NCI-H2107 (cell line): ENCODE results near the gene PLVAP.
A peak's percentile ranks its signal among the peaks of the same experiment; 100 is the strongest.

ENCODE experiments used
- DNase-seq: peaks from one replicate; lab custom pipeline; 2025; lab: John Stamatoyannopoulos, UW

The PLVAP gene

DNA sequence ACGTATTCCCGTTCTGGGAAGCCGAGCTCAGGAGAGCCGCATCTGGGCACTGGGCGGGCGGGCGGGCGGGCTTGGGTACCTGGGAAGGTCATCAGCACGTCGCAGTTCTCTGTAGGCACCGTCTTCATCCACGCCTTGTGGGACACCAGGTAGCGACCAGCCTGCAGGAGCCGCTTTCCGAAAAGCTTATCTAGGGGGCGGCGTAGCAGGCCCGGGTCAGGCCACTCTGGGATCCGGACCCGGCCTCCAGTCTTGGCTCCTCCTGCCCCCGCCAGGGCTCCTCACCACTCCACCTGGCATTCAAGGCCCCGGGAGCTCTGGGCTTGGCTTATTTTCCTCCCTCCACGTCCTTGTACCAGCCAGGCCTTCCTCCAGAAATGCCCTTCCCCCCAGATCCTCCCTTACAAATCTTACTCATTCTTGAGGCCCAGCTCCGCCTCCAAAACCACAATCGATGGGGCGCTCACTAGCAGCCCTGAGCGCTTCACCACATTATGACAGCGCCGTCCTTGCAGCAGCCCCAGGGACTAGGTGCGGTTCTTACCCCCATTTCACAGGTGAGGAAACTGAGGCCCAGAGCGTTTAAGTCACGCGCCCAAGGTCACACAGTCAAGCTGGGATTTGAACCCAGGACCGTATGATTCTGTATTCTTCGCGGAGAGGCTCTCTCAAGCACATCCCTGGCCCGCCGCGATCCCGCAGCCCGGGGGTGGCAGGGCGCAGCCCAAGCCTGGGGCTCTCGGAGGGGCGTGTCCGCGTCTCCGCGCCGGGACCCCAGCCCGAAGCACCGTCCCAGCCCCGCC is 43.3 kb downstream of the PLVAP start:
- peak; percentile 37 for DNase-seq

DNA sequence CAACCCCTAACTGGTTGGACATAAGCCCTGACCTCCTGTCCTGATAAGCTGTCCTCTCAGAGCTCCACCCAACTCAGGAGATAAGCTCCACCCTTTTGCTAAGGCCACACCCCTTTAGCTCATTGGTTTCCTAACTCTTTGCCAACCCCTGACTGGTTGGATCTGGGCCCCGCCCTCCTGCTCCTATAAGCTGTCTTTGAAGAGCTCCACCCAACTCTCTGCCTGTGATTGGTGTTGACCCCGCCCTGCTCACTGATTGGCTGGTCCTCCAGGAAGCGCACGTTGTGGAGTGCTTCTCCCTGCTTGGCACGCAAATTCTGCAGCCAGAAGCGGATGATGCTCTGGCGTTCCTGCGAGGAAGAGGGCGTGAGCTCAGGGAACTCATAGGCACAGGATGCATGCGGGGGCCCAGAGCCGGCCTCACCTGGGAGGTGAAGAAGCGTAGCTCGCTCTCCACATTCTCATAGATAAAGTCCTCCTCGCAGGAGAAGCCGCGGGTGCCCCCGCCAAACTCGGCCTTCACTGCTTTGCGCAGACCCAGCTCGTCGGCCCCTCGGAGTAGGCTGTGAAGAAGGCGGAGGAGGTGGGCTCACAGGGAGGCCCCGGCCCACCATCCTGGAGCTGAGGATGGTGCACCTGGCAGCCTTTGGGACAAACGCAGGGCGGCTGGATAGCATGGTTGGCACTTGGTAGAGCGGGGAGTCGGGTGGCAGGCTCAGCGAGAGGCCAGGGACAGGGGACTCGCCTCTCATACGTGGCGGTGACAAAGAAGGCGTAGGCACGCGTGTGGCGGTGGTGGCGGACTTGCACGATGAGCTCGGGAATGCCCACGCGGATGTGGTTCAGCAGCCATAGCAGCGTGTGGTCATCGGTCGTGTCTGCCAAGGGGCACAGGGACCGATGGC is 44.2 kb downstream of the PLVAP start:
- no peak for DNase-seq

DNA sequence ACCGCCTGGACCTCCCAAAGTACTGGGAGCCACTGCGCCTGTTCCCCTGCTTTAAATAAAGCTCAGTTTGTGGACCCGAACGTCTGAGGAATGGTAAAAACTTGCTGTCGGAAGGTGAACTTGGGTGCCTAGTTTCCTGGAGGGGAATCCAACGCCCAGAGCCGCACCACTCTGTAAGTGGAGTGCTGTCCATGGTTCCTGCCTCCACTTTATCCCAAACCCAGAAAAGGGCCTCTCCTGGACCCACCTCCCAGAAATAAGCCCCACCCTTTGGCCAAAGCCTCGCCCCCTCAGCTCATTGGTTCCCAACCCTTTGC is 44.8 kb downstream of the PLVAP start:
- no peak for DNase-seq

DNA sequence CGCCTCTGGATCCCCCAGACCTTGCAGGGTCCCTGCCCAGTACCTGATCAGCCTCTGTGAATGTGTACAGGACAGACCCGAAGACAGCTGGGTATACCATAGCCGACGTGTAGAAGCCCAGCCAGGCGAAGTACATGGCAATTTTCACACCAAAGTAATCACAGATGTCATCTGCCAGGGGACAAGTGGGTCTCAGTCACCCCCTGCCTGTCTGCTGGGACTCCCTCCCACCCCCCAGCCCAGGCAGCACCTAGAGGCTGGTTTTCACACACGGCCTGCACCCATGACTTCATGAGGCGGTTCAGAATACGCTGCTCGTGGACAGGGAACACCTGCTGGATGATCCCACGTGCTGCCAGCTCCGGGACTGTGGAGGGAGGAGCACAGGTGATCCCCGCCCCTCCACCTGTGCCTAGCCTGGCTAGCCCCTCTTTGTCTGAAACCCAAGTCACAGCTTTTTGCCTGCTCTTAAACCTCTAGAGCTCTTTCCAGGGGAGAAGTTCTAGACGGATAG is 46.0 kb downstream of the PLVAP start:
- DNase-seq = peak; percentile 14

DNA sequence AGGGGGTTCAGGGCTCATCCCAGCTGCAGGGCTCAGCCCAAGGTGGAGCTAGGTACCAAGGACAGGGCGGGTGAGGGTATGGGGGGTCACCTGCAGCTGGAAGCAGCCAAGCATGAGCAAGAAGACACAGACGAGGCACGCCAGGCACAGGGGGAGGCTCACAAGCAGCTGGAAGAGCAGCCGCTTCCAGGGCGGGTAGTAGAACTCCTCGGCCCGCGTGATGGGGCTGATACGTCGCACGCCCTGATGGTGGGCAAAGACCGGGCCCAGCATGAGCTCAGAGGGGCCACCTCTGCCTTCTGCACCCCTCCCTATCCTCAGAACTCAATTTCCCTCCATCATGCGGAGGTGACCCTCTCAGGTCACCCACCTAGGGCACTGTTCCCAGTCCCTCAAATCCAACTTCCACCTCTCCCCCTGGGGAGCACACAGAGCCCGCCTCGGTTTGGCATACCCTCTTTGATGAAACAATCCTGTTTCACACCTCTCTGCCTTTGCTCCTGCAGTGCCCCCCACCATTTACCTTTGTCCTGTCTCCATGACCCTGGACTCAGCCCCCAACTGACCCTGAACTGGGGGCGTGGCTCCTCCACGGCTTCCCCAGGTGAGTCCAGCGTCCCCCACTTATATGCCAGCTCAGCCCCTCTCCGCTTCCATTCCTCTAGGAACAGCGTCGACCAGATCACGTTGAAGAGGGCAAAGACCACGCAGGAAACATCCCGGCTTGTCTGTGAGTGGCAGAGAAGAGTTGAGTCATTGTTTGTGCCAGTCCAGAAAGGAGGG is 46.7 kb downstream of the PLVAP start:
- DNase-seq = no peak

DNA sequence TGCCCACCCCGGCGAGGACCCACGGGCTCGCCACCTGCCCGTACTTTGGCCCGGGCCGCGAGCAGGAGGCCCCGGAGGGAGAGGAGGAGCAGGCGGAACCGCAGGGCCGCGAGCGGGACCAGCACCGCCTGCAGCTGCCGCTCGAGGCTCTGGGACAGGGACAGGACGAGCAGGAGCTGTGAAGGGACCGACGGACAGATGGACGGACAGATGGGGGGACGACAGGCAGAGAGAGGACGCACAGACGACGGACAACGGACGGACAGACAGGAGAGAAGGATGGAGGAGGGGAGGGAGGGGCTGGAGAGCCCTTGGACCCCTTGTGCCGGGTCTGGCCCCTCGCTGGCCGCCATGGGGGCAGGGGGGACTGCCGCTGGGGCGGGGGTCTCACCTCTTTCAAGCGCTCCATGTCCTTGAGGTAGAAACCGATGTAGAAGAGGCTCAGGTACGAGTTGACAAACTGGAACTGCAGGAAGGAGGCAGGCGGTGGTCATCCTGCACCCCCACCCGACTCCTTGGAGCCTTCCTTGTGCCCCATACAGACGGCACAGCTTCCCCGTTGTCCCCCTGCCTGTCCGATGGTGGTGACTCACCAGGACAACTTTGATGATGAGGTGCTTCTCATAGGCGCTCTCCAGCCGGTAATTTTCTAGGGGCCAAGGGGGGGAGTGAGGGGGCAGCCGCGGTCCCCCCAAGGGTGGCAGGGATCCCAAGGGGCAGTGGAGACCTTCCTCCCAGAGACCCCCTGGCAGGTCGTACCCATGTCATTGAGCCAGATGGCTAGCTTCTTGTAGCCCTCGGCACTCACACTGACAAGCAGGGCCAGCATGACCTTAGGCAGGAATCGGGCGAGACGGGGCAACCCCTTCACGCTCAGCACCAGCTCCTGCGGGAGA is 47.5 kb downstream of the PLVAP start:
- no peak for DNase-seq

DNA sequence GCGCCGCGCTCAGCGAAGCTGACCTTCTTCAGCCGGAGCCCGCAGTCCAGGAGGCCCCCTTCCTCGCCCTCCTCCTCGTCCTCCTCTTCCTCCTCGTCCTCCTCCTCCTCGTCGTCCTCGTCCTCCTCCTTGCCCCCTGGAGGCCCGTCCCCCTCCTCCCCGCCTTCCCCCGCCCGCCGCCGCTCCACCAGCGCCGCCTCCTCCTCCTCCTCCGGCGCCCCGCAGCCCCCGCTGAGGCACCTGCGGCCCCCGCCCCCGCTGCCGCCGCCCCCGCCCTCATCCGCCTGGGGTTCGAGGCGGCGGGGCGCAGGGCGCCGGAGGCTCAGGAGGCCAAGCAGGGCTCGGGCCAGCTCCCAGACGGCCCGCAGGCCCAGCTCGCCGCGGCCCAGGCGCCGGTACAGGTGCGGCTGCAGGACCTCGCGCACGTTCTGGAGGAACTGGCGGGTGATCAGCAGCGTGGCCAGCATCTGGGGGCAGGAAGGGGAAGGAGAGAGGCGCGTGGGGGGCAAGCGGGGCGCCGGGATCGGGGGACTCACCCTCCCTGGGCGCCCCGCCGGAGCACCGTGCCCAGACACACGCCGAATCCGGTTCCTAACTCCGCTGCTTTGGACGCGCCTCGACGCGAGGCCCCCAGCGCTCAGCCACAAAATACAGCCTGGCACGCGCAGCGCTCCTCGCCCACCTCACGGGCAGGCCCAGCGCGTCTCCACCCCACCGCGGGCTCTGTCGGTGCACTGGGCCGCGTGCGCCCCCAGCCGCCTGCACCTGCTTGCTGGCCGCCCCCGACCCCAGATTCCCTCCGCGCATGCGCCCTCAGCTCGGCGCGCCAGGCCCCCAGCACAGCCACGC is 48.4 kb downstream of the PLVAP start:
- no peak for DNase-seq

DNA sequence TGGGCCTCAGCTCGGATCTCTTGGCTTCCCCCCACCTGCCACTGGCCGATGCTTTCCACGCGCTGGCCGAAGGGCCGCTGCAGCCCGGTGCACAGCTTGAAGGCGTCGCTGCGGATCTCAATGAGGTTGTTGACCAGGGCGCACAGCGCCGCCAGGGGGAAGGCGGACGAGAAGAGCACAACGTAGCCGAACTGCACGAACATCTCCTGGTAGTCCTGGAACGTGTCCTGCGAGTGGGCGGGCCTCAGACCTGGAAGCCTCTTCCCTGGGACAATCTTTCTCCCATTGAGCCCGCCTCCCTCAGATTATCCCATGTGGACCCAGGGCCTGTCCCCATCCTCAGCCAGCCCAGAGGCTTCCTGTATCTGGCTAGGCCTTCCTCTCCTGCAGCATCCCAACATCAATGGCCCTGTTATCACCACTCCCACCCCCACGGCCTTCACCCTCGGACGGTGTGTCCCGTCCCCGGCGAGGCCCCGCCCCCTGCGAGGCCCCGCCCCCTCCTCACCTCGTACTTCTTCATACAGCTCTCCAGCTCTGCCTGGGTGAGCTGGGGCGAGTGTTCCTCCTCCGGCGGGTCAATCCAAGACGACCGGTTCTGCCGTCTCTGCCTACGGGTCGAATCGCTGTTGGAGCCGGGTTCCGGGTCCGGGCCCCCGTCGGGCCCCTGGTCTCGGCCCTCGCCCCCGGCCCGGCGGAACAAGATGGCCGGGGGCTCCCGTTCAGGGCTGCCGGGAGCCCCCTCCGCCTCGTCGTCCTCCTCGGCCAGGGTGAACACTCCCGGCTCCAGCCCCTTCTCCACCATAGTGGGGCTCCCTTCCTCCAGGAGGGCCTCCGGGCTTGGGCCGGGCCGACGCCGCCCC is 49.3 kb downstream of the PLVAP start:
- no peak for DNase-seq

DNA sequence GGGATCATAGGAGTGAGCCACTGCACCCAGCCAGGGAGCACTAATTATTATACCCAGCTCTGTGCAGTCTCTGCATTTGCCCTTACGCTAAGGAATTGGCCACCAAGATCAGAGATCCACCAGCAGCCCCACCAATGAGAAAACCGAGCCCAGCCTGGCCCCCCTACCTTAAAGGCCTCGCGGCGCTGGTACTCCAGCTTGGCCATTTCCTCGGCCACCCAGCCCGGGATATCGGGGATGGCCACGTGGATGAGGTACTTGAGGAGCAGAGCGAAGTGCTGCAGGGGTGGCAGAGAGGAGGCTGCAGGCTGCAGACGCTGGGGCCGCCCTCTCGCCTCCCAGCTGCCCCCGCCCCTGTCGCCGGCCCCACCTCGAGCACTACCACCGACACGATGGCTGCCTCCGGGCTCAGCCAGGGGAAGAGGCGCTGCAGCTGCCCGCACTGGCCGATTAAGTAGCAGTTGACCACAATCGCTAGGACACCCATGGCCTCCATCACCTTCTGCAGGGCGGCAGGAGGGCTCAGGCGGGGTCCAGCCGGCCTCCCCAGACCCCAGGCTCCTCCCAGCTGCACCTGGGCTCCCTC is 50.0 kb downstream of the PLVAP start:
- DNase-seq = no peak

DNA sequence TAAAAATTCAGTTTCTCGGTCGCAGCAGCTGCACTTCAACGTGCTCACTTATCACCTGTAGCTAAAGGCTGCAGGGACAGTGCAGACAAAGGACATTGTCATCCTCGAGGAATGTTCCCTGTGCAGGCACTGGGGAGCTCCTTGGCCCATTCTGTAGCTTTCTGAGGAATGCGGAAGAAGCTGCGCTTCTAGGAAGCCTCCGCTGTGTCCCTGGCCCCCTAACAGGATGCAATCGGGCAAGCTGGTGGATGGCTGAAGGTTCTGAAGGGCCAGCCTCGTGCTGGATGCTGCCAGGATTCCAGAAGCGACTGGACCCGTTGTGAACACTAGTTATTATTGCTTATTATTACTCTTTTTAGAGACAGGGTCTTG is 50.6 kb downstream of the PLVAP start:
- no peak for DNase-seq

DNA sequence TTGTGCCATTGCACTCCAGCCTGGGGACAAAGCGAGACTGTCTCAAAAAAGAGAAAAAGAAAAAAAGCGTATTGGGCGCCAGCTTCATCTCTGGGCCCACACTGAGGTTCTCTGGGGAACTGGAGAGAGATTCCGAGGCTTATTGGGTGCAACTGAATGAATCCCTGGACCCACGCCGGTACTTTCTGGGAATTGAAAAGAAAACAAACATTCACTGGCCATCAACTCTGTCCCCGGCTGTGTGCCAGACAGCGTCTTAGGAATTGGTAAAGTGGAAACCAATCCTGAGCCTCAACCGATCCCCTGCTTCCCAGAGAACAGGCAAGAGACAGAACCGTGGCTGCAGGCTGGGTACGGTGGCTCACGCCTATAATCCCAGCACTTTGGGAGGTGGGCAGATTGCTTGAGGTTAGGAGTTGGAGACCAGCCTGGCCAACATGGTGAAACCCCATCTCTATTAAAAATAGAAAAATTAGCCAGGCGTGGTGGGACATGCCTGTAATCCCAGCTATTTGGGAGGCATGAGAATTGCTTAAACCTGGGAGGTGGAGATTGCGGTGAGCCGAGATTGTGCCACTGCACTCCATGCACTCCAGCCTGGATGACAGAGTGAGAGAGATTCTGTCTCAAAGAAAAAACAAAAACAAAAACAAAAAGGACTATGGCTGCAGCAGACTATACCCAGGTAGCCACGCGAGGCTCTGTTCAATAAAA is 51.1 kb downstream of the PLVAP start:
- DNase-seq = no peak

DNA sequence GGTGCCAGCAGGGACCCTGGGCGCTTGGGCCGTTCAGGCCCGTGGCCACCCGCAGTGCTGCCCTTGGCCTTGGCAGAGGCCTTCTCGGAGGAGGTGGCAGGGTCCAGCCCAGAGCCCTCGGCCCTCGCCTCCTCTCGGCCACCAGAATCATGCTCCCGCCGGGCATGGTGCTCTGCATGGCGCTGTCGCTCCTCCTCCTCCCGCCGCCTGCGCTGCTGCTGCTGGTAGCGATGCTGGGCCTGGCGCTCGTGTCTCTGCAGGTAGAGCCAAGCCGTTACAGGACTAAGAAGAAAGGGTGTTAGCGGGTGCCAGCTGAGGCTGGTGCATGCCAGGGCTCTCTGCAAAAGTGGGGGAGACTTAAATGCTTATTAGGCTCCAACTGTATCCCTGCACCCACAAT is 52.0 kb downstream of the PLVAP start:
- DNase-seq = no peak

DNA sequence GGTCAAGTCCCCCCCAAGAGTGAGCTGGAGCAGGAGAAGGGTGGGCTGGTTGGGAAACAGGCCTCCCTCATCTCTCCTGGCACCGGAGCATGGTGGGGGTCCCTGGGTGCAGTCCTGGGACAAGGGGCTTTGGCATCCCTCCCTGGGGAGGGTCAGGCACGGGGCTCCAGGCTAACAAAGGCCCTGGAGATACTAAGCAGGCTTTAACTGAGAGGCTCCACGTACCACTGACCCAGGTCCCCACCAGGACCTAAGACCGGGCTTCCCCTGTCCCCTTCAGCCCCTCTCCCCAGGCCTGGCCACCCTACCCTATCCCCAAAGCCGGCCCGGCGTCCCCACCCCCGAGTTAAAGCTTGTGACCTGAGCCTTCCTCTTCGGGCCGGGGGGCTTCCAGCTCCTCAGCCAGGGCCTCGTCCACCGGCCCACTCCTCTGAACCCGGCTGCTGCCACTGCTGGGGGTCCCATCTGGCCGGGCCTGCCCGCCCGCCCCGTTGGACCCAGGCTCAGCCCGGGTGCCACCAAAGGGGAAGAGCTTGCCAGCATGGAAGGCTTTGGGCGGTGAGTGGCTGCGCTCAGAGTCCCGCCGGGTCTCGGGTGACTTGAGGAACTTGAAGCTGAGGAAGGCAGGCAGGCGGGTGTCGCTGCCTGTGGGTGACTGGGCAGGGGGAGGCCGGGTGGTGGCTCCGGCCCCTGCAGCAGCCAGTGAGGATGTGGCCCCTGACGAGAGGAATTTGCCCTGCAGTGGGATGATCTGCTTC is 52.6 kb downstream of the PLVAP start:
- no peak for DNase-seq

DNA sequence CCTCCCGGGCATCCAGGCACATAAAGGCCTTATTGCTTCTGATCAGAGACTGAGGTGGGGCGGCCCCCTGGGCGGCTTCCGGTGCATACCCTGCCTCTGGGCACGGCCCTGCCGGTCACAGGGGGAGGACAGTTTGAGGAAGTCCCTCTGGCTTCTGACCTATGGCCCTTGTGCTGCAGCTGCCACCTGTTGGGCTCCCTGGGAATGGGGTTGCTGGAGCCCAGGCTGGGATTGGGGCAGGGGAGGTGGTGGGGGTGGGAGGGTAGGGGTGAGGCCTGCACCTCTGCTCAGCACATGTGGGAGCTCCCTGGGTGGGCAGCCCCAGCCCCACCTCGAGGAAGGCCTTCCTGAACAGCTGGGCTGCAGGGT is 53.2 kb downstream of the PLVAP start:
- no peak for DNase-seq

DNA sequence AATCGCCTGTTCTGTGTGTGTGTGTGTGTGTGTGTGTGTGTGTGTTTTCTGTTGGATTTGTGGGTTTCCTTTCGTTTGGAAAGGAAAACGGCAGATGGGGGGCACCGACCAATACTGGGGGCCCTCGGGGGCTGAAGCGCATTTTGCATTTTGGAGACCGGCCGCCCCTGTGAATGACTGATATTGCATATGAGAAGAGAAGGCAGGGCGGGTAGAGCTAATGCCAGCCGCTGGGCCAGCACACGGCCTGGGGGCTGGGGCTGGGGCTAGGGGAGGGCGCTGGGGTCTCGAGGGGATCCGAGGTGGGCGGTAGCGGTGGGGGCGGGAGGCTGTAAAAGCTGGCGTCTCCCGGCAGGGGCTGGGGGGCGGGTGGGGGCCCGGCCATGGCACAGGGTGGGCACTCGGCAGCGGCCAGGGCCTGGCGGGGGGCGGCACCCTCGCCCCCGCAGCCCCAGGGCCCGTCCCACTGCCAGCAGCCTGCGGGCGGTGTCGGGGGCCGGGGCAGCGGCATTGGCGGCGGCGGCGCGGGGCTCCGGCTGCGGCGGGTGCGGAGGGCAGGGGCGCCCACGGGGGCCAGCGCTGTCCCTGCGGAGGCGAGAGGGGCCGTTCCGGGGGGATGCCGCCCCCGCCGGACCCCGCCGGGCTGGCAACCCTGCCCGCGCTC is 53.7 kb downstream of the PLVAP start:
- no peak for DNase-seq

DNA sequence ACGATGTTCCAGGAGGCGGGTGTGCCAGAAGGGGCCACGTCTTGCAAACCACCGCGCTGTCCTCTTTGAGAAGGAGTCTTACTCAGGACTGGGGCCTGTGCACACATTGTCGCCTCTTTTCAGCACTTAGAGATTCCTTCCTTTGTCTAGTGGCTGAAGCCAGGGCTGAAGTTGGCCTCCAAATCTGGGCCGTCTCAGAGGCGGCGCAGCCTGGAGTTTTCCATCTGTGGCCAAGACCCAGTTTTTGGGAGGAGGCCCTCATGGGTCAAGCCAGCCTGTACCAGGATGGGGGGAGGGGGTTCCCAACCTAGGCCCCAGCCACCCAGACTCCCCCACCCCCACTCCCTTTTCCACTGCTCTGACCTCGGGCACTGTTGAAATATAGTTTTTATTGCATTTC is 54.3 kb downstream of the PLVAP start:
- DNase-seq = no peak
